Measurements from ENCODE around the gene OPCML. TPM values are rescaled to one million over a fixed set of nuclear protein-coding genes. Genes with fewer than 3 reads are reported as not detected.

The OPCML gene
- polyA plus RNA-seq, 1 donor (not counting 4 experiments of a cell fraction or from before 2014, with no cell fraction given): 0.04 TPM

DNA sequence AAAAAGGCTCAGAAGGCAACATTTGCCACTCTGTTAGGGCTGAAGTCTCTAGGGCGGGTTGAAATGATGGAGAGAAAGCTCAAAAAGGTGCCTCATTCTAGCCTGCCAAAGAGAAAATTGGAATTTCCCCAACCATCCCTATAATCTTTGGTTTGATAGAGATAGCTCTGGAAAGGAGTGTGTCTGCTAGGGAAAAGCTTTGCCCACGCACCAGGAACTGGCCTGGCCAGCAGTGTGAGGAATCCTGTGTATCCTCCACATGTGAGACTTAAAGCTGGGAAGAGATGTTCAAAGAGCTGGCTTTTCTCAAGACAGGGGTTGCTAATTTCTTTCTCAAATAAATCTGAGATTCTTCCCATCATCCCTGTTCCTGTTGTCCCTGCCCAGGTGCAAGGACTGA is 193.7 kb downstream of the OPCML start:
- DNase-seq (ENCODE audit: low read depth, low spot score) (no peak), FAIRE-seq (no peak)
- Histone ChIP-seq H3K4me2 (ENCODE audit: control insufficient read depth, extremely low read depth, insufficient read depth, low read depth, low read length) (no peak overlapping the region), H3K4me3 (ENCODE audit: control insufficient read depth in 2 of 3, extremely low read depth in 1 of 3, insufficient read depth in 2 of 3, low read depth in 1 of 3, low read length in 3 of 3) (no peak overlapping the region), H3K9ac (ENCODE audit: control insufficient read depth, extremely low read depth, insufficient read depth, low read length) (no peak overlapping the region), H3K36me3 (ENCODE audit: control insufficient read depth in 2 of 2, extremely low read depth in 1 of 2, insufficient read depth in 2 of 2, low read length in 2 of 2) (no peaks in the 10 kb centered on the region), H3K9me1 (ENCODE audit: control insufficient read depth, extremely low read depth, insufficient read depth, low read length) (no peaks in the 10 kb centered on the region), H3K27ac (ENCODE audit: control insufficient read depth, insufficient read depth, low read length) (no peak overlapping the region), H3K9me3 (ENCODE audit: control insufficient read depth, low read depth, low read length) (no peaks in the 10 kb centered on the region), H3K4me1 (ENCODE audit: control insufficient read depth, extremely low read depth, insufficient read depth, low read length) (no peaks in the 10 kb centered on the region), H3K79me2 (ENCODE audit: control insufficient read depth, insufficient read depth, low read length) (no peaks in the 10 kb centered on the region), H3K27me3 (ENCODE audit: control insufficient read depth, extremely low read depth, insufficient read depth, low read length) (no peaks in the 10 kb centered on the region), H4K20me1 (ENCODE audit: control insufficient read depth, extremely low read depth, insufficient read depth, low read length) (no peaks in the 10 kb centered on the region), H2AFZ (ENCODE audit: control insufficient read depth, low read length) (no peak overlapping the region)
- TF ChIP-seq, protein P1, sequence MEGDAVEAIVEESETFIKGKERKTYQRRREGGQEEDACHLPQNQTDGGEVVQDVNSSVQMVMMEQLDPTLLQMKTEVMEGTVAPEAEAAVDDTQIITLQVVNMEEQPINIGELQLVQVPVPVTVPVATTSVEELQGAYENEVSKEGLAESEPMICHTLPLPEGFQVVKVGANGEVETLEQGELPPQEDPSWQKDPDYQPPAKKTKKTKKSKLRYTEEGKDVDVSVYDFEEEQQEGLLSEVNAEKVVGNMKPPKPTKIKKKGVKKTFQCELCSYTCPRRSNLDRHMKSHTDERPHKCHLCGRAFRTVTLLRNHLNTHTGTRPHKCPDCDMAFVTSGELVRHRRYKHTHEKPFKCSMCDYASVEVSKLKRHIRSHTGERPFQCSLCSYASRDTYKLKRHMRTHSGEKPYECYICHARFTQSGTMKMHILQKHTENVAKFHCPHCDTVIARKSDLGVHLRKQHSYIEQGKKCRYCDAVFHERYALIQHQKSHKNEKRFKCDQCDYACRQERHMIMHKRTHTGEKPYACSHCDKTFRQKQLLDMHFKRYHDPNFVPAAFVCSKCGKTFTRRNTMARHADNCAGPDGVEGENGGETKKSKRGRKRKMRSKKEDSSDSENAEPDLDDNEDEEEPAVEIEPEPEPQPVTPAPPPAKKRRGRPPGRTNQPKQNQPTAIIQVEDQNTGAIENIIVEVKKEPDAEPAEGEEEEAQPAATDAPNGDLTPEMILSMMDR (optimal IDR thresholded peaks at IDR 0.05 in 1 of 3, IDR thresholded peaks at IDR 0.05 in 1 of 3, conservative IDR thresholded peaks at IDR 0.05 in 1 of 3; ENCODE audit: extremely low read depth in 1 of 3, insufficient read depth in 2 of 3, low read length in 3 of 3): no peak
- no peak for TF ChIP-seq EZH2 (IDR thresholded peaks at IDR 0.05; ENCODE audit: low read length)
- dilution Hi-C loops (cut with MboI; ENCODE audit: extremely low pct_ligation_motif_present, low sequenced_read_pairs): no loop called here

- dilution Hi-C loops (cut with MboI; ENCODE audit: extremely low pct_ligation_motif_present, low sequenced_read_pairs): no loop called here
- TF ChIP-seq, protein P1 (optimal IDR thresholded peaks at IDR 0.05 in 1 of 3, IDR thresholded peaks at IDR 0.05 in 1 of 3, conservative IDR thresholded peaks at IDR 0.05 in 1 of 3; ENCODE audit: extremely low read depth in 1 of 3, insufficient read depth in 2 of 3, low read length in 3 of 3): no peak
- TF ChIP-seq EZH2 (IDR thresholded peaks at IDR 0.05; ENCODE audit: low read length): no peak
- Histone ChIP-seq H2AFZ (ENCODE audit: control insufficient read depth, low read length) (no peak overlapping the region), H3K79me2 (ENCODE audit: control insufficient read depth, insufficient read depth, low read length) (no peaks in the 10 kb centered on the region), H3K4me3 (ENCODE audit: control insufficient read depth in 2 of 3, extremely low read depth in 1 of 3, insufficient read depth in 2 of 3, low read depth in 1 of 3, low read length in 3 of 3) (no peak overlapping the region), H3K4me2 (ENCODE audit: control insufficient read depth, extremely low read depth, insufficient read depth, low read depth, low read length) (no peak overlapping the region), H3K9me1 (ENCODE audit: control insufficient read depth, extremely low read depth, insufficient read depth, low read length) (no peaks in the 10 kb centered on the region), H4K20me1 (ENCODE audit: control insufficient read depth, extremely low read depth, insufficient read depth, low read length) (no peaks in the 10 kb centered on the region), H3K9me3 (ENCODE audit: control insufficient read depth, low read depth, low read length) (no peaks in the 10 kb centered on the region), H3K9ac (ENCODE audit: control insufficient read depth, extremely low read depth, insufficient read depth, low read length) (no peak overlapping the region), H3K27me3 (ENCODE audit: control insufficient read depth, extremely low read depth, insufficient read depth, low read length) (no peaks in the 10 kb centered on the region), H3K4me1 (ENCODE audit: control insufficient read depth, extremely low read depth, insufficient read depth, low read length) (no peaks in the 10 kb centered on the region), H3K27ac (ENCODE audit: control insufficient read depth, insufficient read depth, low read length) (no peak overlapping the region), H3K36me3 (ENCODE audit: control insufficient read depth in 2 of 2, extremely low read depth in 1 of 2, insufficient read depth in 2 of 2, low read length in 2 of 2) (no peaks in the 10 kb centered on the region)
- FAIRE-seq: no peak
- no peak for DNase-seq (ENCODE audit: low read depth, low spot score)
Observed at GRCh38 chr11:133337951-133338418, 194.3 kb downstream of the OPCML start.

Data from keratinocyte (primary cell).